ENCODE data around the gene RSPH6A. TPM values are rescaled to one million over a fixed set of nuclear protein-coding genes. Genes with fewer than 3 reads are reported as not detected.
"Not testable (repeated sequence)": the region's sequence is repeated elsewhere in the genome, so short reads cannot be mapped to it uniquely, and the experiment has no call there.

The RSPH6A gene
- total RNA-seq, 4 donors from 2014 or later = 0.23 TPM; not detected in 3

DNA sequence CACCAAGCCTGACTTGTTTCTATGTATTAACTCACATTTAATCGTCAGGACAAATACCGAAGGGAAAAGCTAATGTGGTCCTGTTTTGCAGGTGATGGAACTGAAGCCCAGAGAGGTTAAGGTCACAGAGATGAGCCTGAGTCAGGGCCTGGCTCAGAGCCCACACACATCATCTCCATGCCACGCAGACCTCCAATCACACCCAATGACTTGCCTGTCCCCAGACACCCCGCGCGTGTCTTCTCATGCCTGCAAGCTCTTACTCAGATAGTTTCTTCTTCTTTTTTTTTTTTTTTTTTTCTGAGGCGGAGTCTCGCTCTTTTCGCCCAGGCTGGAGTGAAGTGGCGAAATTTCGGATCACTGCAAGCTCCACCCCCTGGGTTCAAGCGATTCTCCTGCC, 62.5 kb downstream of the RSPH6A start:
- no peak for ATAC-seq
- no peaks in the 10 kb centered on the region for H3K9me3 ChIP-seq
- no peaks in the 10 kb centered on the region for H3K36me3 ChIP-seq
- no peak overlapping the region for H3K27ac ChIP-seq
- H3K4me1 ChIP-seq = no peaks in the 10 kb centered on the region
- TF ChIP-seq POLR2A (IDR thresholded peaks at IDR 0.05) (no peak), POLR2AphosphoS5 (IDR thresholded peaks at IDR 0.05) (no peak), EP300 (IDR thresholded peaks at IDR 0.05) (no peak)
- TF ChIP-seq, protein P1, sequence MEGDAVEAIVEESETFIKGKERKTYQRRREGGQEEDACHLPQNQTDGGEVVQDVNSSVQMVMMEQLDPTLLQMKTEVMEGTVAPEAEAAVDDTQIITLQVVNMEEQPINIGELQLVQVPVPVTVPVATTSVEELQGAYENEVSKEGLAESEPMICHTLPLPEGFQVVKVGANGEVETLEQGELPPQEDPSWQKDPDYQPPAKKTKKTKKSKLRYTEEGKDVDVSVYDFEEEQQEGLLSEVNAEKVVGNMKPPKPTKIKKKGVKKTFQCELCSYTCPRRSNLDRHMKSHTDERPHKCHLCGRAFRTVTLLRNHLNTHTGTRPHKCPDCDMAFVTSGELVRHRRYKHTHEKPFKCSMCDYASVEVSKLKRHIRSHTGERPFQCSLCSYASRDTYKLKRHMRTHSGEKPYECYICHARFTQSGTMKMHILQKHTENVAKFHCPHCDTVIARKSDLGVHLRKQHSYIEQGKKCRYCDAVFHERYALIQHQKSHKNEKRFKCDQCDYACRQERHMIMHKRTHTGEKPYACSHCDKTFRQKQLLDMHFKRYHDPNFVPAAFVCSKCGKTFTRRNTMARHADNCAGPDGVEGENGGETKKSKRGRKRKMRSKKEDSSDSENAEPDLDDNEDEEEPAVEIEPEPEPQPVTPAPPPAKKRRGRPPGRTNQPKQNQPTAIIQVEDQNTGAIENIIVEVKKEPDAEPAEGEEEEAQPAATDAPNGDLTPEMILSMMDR (IDR thresholded peaks at IDR 0.05) = no peak
- WGBS, 2 donors (ENCODE audit: low coverage in 1 of 2) = 83% methylated on average over 5 of the region's 12 CpGs; no CpG with 5 or more reads in 1 of the 2 donors
- H3K27me3 ChIP-seq = no peaks in the 10 kb centered on the region
- no peak overlapping the region for H3K4me3 ChIP-seq

DNA sequence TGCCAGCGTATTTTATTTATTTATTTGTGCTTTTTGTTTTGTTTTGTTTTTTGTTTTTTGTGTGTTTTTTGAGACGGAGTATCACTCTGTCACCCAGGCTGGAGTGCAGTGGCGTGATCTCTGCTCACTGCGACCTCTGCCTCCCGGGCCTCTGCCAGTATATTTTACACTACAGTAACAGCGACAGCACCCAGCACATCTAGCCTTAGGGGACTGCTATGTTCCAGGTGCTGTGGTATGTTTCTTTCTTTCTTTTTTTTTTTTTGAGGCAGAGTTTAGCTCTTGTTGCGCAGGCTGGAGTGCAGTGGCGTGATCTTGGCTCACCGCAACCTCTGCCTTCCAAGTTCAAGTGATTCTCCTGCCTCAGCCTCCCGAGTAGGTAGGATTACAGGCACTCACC, 63.6 kb downstream of the RSPH6A start:
- not testable (repeated sequence) for ATAC-seq, H3K36me3 ChIP-seq, H3K4me3 ChIP-seq, H3K27me3 ChIP-seq, H3K9me3 ChIP-seq, H3K27ac ChIP-seq, H3K4me1 ChIP-seq
- 79 to 85% methylated on average over 3 to 10 of the region's 10 CpGs for WGBS, 2 donors (ENCODE audit: low coverage in 1 of 2)

DNA sequence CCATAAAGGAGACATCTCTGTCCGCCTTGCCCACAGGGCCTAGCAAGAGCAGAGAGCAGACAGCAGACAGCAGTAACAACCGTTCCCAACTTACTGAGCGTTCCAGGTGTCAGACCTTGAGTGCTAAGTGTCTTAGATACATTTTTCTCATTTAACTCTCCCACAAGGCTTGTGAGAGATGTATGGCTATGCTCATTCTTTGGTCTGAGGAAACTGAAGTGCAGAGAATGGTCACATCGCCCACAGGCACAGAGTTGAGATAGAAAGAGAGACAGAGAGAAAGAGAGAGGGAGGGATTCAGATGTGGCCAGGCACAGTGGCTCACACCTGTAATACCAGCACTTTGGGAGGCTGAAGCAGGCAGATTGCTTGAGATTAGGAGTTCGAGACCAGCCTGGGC, 67.6 kb downstream of the RSPH6A start:
- peaks cover 0 to 11% (median 0%) of the 10 kb centered on the region in 3 donors for H3K4me1 ChIP-seq
- H3K27ac ChIP-seq = no peak overlapping the region
- ATAC-seq = no peak
- 71 to 100% methylated on average over 1 to 5 of the region's 5 CpGs for WGBS, 2 donors (ENCODE audit: low coverage in 1 of 2)
- TF ChIP-seq, protein P1 (IDR thresholded peaks at IDR 0.05) = no peak
- no peak for TF ChIP-seq EP300 (IDR thresholded peaks at IDR 0.05)
- TF ChIP-seq POLR2AphosphoS5 (IDR thresholded peaks at IDR 0.05) = no peak
- TF ChIP-seq POLR2A (IDR thresholded peaks at IDR 0.05) = no peak
- H3K4me3 ChIP-seq = no peak overlapping the region
- no peaks in the 10 kb centered on the region for H3K9me3 ChIP-seq
- H3K36me3 ChIP-seq = no peaks in the 10 kb centered on the region
- no peaks in the 10 kb centered on the region for H3K27me3 ChIP-seq

DNA sequence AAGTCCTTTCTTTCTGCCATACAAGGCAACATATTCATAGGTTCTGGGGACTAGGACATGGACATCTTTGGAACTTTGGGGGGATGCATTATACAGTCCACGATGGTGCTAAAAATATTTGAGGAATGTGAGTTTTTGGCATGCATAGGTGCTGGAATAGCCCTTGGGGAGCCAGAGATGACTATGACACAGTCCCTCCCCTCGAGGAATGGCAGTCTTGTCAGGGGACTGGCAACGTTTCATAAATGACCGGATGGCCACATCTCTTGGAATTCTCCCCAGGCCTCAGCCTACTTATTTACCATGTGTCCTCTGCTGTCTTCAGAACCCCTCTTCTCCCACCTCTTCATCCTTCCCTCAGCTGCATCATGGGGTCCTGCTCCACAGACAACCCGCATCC, 68.2 kb downstream of the RSPH6A start:
- Histone ChIP-seq H3K4me3 (no peak overlapping the region), H3K36me3 (no peaks in the 10 kb centered on the region), H3K9me3 (no peaks in the 10 kb centered on the region), H3K4me1 (peaks cover 0 to 17% (median 0%) of the 10 kb centered on the region in 3 donors), H3K27me3 (no peaks in the 10 kb centered on the region), H3K27ac (no peak overlapping the region)
- 63% methylated on average over 2 of the region's 5 CpGs; no CpG with 5 or more reads in 1 of the 2 donors for WGBS, 2 donors (ENCODE audit: low coverage in 1 of 2)
- ATAC-seq = no peak
- TF ChIP-seq, protein P1 (IDR thresholded peaks at IDR 0.05) = no peak
- TF ChIP-seq EP300 (IDR thresholded peaks at IDR 0.05) = no peak
- TF ChIP-seq POLR2AphosphoS5 (IDR thresholded peaks at IDR 0.05) = no peak
- no peak for TF ChIP-seq POLR2A (IDR thresholded peaks at IDR 0.05)

Other genes starting within 250 kb of the RSPH6A start
- 10 to 100 TPM in 3 of 4 donors, 1 to 10 TPM in 1; 5.7 to 14.9 (median 11.6) TPM for gene OPA3, start 230.5 kb downstream of the RSPH6A start, total RNA-seq
- gene GPR4, start 213.1 kb downstream of the RSPH6A start, total RNA-seq = 1 to 10 TPM in 3 of 4 donors, under 1 TPM in 1; 0.62 to 4.4 (median 2.8) TPM
- gene EML2, start 175.9 kb downstream of the RSPH6A start, total RNA-seq = 10 to 100 TPM; 18.3 to 29.2 (median 18.9) TPM
- under 1 TPM in 1 of 4 donors, not detected in 3; 0.54 TPM for gene GIPR, start 147.1 kb downstream of the RSPH6A start, total RNA-seq
- 100 to 1,000 TPM; 113 to 201 (median 152) TPM for gene SNRPD2, start 123.4 kb downstream of the RSPH6A start, total RNA-seq
- 1 to 10 TPM; 2.7 to 6.6 (median 4.2) TPM for gene QPCTL, start 122.6 kb downstream of the RSPH6A start, total RNA-seq
- 10 to 100 TPM; 12.1 to 20.5 (median 14.9) TPM for gene FBXO46, start 84.4 kb downstream of the RSPH6A start, total RNA-seq
- gene MEIOSIN, start 81.9 kb downstream of the RSPH6A start, total RNA-seq = not detected
- 10 to 100 TPM; 13.2 to 33.1 (median 23.7) TPM for gene SIX5, start 46.1 kb downstream of the RSPH6A start, total RNA-seq
- 100 to 1,000 TPM; 223 to 464 (median 330) TPM for gene DMPK, start 32.8 kb downstream of the RSPH6A start, total RNA-seq
- 10 to 100 TPM; 41.5 to 75.5 (median 59.4) TPM for gene DMWD, start 22.5 kb downstream of the RSPH6A start, total RNA-seq
- 10 to 100 TPM; 25.5 to 35.6 (median 30.8) TPM for gene SYMPK, start 47.8 kb upstream of the RSPH6A start, total RNA-seq
- gene FOXA3, start 49.0 kb upstream of the RSPH6A start, total RNA-seq = under 1 TPM in 1 of 4 donors, not detected in 3; 0.42 TPM
- 10 to 100 TPM; 25.2 to 53.3 (median 36.2) TPM for gene IRF2BP1, start 70.8 kb upstream of the RSPH6A start, total RNA-seq
- gene MYPOP, start 87.3 kb upstream of the RSPH6A start, total RNA-seq = 1 to 10 TPM; 1.3 to 4.6 (median 2.8) TPM
- not detected for gene NANOS2, start 99.5 kb upstream of the RSPH6A start, total RNA-seq
- gene NOVA2, start 158.6 kb upstream of the RSPH6A start, total RNA-seq = 1 to 10 TPM in 3 of 4 donors, under 1 TPM in 1; 0.67 to 5.1 (median 3.0) TPM
- gene CCDC61, start 180.2 kb upstream of the RSPH6A start, total RNA-seq = 1 to 10 TPM; 4.2 to 9.4 (median 6.4) TPM
- gene PGLYRP1, start 207.7 kb upstream of the RSPH6A start, total RNA-seq = not detected
- gene IGFL4, start 225.7 kb upstream of the RSPH6A start, total RNA-seq = not detected

Data from gastroesophageal sphincter (tissue), 4 donors.